CD4-positive, alpha-beta T cell treated with Interleukin-4 for 4 hours (primary cell): Measurements from ENCODE around the gene NOL4L.

Experiments
- DNase-seq: peaks from one replicate; pipeline ENCODE4 v3.0.0-alpha.2; 2020

The NOL4L gene

DNA sequence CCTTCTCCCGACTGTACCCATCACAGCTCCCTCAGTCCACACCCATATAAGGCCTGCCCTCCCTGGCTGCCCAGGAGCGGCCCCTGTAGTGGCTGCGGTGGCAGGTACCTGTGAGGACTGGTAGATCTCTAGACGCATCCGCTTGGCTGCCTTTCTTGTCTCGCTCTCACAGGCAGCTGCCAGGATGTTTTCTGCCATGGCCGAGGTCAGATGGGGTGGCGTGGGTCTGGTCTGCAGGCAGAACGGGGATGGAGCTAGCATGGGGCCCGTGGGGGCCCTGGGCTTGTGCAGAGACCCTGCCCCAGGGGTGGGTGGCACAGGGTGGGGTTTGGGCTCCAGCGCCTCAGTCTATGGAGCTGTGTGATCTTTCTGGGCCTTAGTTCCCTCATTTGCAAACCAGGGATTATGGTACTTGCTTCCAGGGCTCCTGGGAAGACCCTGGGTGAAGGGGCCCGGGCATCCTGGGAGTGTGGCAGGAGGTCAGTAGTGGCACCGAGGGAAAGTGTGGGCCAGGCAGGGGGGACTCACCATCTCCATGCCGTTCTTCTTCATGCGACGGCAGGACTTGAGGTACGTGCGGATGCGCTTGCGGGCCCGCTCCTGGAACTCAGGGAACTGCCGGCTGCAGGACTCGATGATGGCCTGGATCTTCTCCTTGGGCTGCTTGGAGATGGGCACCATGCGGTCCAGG lies 132.2 kb downstream of the NOL4L start:
- DNase-seq, result no peak

DNA sequence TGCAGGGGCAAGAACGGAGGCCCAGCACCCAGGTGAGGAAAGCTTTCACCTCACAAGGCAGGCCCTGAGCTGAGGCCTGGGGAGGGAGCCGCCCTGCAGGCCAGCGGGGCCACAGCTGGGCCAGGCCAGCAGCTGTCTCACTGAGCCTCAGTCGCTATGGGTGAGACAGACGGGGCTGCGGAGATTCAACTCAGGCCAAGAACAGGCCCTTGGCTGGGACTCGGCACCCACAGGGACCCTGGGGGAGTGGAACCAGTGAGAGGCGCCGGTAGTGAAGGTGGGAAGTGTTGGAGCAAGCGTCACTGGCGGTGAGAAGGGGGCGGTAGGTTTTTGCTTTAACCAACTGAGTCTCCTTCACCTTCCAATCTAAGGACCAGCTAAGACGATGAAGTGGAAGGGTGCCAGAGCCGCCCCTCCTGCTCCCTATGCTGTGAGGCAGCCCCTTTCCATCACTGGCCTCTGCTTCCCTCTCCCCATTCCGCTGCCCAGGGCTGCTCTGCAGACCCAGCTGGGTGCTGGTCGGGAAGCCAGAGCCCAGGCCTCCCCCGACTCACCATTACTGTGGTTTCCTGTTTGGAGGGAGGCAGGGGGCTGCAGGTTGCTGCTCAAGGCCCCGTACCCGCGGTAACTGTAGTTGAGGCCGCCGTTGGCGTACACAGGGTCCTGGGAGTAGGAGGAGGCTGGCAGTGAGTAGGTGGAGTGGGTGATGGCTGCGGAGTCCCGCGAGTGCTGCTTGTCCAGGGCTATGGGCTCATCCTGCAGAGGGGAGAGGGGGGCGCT lies 133.3 kb downstream of the NOL4L start:
- no peak for DNase-seq

DNA sequence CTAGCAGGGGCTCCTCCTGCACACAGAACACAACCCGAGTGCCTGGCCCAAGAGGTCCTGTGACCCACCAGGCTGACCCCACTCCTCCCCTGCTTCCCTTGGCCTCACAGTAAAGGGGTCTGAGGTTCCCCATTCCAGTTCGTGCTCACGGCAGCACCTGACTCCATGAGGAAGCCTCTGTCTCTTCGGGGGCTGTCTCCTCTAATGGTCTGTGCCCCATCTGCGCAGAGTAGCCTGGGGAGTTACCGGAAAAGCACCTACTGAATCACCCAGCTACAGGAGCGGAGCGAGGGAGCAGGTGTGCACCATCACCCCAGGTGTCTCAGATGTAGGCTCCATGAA lies 133.8 kb downstream of the NOL4L start:
- DNase-seq, result no peak

DNA sequence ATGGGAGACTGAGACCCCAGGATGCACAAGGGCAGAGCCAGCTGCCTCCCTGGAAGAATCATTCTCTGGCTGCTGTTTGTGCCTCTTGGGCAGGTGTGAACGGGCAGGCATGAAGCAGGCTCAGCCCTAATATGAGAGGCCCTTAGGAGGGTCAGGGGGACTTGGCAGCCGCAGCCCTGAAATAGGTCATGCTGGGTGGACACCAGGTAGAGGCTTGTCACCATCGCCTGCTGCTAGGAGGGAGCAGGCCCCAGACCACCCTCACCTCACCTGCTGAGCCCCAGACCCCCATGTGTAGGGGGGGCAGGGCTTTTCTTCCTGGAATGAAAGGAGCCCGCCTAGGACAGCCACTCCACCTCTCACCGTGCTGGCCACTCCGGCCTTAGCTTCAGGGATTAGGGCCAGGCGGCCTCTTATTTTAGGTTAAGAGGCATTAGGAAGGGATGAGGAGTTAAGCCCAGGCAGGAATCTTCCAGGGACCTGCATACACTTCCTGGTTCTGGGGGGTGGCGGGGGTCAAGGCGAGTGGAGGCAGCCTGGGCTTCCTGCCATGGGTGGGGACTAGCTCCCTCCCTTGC lies 134.6 kb downstream of the NOL4L start:
- no peak for DNase-seq

DNA sequence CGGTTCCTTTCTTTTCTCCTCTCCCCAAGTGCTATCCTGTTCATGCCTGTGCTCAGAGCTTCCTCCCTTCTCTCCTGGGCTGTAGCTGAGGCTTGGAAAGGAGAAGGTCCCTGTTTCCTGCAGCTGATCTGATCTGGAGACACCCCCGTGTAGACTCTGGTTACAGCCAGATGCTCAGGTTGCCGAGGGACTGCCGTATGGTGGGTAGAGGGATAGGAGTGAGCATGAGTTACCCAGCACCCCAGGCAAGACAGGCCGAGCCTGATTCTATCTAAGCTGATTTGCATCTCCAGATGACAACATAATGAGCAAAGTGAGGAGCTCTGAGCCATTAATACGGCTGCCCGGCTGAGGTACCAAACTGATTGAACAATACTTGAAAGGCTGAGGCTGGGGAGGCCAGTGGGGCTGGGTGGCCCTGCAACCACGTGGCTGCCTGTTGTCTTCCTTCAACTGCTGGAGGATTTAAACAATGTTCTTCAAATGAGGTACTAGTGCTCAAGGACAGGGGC lies 135.2 kb downstream of the NOL4L start:
- DNase-seq, result no peak

DNA sequence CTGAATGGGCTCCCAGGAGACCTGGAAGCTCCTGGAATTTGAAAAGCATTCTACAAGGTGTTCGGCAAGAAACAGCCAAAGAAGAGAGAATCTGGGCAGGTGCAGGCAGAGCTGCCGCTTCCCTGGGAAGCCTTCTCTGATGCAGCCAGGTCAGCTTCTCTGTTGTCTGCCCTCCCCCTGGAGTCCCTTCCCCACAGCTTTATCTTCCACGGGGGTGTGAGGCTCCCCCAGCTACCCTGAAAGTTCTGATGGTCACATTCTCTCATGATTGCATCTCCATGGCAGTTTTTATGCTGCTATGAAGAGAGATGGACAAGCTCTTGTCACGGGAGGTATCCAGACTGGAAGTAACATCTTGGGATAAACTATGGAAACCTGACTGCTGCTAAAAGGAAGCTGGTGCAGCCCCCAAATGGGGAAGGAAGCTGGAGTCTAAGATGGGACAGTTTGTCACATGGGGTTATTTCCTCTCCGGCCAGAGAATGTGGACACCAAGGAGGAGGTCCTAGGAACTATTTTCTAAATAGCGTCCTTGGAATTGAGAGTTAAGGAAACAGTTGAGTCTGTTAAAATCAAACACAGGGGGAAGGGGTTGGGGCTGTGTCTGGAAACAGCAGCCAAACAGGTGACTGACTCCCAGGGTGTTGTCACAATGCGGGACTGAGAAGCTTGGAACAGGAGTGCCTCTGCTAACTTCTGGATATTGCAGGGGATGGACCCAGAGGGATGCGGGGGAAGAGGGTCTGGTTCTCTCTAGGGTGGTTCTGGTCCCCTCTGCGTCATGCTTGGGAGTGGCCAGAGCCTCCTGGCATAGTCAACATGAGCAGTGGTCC lies 135.9 kb downstream of the NOL4L start:
- DNase-seq, result no peak

DNA sequence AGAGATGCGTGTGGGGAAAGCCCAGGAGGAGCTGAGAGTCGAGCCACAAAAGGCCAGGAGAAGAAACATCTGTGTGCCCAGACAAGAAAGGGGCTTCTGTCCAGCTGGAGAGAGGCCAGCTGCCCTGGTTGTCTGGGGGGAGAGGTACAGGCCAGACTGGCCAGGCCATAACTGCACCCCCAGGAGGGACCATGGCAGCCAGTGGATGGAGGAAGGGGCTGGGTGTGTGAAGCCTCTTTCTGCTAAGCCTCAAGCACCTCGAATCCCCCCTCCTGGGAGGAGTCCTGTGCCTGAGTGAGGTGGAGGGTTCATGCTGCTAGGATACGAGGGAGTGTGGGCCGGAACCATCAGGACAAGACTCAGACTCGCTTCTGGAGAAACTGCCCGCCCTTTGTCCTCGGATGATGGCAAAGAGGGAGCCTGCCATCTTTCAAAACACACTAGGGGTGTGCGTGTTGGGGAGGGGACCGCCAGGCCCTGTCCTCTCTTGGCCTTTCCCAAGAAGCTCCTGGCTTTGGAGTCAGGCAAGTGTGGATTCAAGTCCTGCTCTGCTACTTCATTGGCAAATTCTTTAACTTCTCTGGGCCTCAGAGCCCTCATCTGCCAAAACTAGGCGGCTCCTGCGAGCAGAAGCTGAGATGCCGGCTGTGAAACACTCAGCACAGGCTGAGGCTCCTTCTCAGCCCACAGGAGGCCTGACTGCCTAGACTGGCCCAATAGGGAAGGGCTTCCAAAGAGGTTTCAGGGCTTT lies 136.7 kb downstream of the NOL4L start:
- DNase-seq, result no peak

DNA sequence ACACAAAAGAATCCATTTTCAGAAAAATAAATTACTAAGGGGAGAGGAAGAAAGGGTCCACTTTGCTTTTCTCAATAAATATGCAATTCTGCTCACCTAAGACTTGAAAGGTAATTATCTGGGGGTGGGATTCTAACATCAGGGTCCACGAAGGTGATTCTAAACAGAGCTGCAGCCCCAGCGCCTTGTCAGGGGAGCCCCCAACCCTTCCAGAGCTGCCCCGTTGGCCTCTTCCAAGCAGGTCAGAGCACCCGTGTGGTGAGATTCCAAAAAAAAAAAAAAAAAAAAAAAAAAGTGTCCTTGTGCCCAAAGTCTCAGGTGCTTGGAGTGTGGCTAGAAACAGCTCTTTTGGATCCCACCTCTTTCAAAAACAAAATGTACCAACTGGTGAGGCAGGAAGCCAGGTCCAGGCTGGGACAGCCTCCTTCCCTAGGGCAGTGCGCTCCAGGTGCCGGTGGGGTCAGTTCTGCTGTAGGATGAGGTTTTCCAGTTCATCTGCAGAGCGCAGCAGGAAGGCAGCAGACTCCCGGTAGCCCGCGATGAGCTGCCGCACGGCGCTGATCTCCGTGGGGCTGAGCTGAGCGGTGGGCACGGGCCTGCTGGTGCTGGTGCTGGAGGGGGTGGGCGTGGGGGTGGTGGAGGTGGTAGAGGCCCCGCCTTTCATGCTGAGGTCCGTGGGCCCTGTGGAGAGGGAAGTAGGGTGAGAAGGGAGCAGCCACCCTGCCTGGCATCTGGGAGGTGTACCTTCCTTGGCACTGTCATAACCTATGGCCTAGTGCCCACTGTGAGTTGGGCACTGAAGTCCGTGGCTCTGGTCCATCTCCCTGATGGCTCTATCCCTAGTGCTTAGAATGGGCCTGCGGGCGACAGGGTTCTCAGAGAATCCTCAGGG lies 137.8 kb downstream of the NOL4L start:
- DNase-seq, result no peak

- no peak for DNase-seq
Measured at GRCh38 chr20:32446301-32447100, 138.6 kb downstream of the NOL4L start.

DNA sequence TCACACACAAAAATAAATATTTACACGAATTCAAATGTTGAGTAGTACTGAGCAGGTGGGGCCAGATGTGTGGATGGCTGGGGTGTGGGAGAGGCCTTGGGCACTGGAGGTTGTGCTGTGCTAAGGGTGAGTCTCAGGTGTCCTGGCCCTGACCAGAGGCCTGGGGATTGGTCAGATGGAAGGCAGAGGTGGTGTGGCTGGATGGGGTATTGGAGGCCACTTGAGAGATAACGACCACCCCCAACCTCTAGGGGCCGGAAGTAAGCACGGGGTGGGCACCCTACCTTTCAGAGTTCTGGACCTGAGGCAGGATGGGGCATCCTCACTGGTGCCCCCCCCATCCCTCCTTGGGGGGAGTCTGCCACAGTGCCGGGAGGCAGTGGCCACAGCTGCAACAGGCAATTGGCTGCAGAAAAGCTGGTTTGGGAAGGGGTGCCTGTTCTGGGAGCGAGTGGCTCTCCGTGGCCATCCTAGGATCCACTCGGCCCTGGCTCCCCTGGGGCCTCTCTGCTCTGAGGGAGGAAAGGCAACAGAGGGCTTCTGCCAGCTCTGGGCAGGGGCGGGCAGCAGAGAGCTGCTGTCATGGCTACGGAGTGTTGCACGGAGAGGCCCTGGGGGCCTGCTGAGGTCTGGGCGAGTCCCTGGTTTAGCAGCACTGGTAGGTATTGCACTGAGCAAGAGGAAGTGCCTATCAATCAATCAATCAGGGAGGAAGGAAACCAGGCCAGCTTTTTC lies 139.4 kb downstream of the NOL4L start:
- DNase-seq, result no peak

DNA sequence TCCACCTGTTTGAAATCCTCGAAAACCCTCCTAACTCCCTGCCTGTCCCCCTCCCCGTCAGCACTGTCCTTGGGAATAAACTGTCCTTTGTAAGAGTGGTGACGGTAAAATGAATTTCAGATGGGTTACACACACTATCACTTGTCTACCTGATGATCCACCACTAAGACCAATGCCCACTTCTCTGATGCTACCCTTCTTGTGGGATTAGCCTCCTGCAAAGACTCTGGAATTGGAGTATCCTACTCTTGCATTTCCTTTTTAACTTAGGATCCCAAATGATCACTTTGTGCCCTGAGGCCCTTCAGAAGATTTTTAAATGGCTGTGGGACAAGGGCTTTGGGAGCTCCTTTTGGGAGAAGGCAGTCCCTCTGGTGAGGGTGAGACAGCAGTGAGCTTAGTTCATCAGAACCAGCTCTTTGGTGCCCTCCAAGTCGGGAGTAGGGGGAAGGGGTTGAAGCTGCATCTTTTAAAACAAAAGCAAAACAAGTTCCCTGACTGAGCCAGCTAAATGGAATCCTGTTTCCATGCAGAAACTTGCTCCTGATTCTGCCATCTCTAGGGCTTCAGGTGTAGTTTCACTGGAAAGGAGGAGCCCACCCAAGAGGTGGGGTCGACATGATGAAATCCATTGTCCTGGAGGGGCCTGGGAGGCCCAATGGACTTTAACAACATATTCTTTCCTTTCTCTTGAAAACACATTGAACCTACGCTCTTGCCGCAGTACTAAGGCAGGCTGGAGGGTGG lies 140.5 kb downstream of the NOL4L start:
- no peak for DNase-seq

DNA sequence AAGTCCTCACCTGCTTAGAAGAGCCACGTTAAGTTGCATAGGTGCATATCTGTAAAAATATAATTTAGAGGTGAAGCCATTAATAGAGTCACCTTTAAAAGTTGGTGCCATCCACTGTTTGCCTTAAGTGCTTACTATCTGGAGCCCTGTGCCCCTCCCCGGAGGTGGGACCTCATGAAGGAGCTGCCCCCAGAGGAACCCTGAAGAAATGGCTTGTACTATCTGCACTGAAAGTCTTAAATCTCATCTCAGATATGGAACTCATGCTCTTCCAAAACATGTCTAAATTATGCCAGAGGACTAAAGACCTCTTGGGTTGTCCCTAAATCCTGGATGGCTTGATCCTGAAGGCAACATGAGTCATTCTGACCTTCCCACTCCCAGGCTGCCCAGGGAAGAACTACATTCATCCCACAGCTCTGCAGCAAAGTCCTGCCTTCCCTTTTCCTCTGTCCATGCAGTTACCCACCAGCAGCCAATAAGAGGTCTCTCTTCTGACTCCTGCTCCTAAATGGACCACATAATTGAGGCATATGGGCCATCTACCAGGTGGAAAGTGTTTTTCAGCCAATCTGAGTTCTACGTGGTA lies 141.7 kb downstream of the NOL4L start:
- no peak for DNase-seq

GRCh38 chr20:32442630-32443373 lies 142.3 kb downstream of the NOL4L start:
- DNase-seq, result no peak

DNA sequence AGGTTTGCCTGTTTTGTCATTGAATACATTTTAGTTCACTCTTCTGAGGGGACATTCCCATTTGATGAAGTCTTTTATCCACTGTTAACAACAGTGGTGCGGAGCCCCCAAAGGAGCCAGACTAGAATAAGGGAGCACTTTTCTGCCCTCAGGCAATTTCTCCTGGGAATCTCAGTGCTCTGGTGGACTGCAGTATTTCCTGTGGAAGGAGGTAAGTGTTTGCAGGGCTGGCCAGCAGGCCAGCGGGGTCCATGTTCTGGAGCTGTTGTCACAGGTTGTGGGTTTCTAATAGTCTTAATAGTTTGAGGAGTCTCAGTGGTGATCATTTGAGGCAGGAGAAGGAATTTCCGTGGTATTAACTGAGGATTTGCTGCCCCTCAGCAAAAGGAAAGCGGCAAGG lies 143.5 kb downstream of the NOL4L start:
- no peak for DNase-seq

- no peak for DNase-seq
Measured at GRCh38 chr20:32440758-32441078, 144.4 kb downstream of the NOL4L start.

DNA sequence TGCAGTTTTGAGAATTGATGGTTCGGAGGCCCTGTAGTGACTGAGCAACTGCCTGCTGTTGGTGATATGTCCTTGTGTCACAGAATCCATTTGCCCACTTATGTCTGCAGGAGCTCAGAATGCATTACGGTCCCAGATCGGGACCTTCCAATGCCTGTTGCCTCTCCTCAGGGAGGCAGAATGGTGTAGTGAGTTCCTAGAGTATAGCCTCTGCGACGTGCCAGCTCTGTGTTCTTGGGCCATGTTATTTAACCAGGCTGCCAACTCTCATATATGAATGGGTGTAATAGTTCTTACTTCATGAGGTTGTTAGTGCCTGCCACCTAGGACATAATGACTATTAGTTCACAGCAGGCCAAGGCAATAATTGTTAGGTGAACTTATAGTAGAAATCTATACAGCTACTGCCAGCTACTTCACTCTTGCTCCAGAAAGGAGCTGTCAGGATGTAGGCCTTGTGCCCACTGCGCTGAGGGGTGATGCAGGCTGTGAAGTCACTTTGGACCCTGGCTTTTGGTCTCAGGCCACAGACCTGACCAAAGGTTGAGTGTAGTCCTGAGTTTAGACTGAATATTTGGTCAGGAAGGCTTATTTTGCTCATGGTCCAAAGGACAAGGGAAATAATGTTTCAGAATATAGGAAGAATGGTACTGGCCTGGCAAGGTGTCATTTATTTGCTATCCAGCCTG lies 144.9 kb downstream of the NOL4L start:
- no peak for DNase-seq

DNA sequence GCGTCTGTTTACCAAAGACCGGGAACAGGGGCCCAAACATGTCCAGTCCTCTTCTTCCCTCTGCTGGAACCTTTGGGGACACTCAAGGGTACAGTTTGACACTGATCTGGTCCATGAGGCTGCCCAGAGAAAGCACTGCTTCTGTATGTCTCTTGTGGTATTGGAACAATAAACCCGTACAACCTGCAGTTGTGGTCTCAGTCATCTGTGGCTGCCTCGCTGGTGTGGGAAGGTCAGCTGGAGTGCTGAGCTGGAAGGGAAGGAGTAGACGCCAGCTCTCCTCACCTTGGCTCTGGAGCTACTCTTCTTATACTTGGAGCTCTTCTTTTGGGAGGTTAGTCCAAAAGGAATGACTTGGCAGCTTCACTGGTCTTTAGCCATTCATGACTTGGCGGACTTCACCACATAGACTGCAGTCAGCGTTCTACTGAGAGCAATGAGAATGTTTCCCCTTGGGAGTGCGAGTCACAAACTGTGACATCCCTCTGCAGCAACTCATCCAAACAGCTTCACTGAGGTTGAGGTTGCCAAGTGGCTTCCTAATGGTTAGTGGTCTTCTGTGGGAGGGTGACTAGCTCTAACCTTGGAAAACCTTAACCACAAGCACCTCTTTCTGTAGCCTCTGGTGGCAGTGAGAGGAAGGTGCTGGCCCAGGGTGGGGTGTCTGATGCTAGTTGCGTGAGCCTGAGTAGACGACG lies 145.9 kb downstream of the NOL4L start:
- no peak for DNase-seq
